Caco-2 (cell line): Measurements from ENCODE around the gene THOC2. TPM values are rescaled to one million over a fixed set of nuclear protein-coding genes. Genes with fewer than 3 reads are reported as not detected.
"Not testable (repeated sequence)": the region's sequence is repeated elsewhere in the genome, so short reads cannot be mapped to it uniquely, and the experiment has no call there.

ENCODE experiments used
- BruUV-seq: library from RNA; stranded (reverse); fragments of 400-500 nt; replicated peaks from 2 replicates; lab custom pipeline; 2021; lab: Mats Ljungman, UMichigan
- CTCF ChIA-PET: fragments of 300-600 bp; sonication (Branson Sonifier 250); formaldehyde crosslinking; loops from one replicate; lab custom pipeline; 2022; ENCODE audit warnings: antibody characterized with exemption; lab: Charles Lee
- POLR2A ChIA-PET: fragments of 300-600 bp; sonication (Branson Sonifier 250); formaldehyde crosslinking; loops from one replicate; lab custom pipeline; 2022; ENCODE audit warnings: antibody characterized with exemption; lab: Charles Lee
- DNase-seq, 2 experiments: peaks; one replicate each; pipeline versions ENCODE4 v3.0.0 to v3.0.0-alpha.2; 2020 to 2022
- H3K27me3 ChIP-seq: replicated peaks from 2 replicates; pipeline ENCODE4 v1.6.0; 2011; ENCODE audit warnings: low read length; ENCODE audit not compliant: control insufficient read depth, insufficient read depth
- H3K36me3 ChIP-seq: 2 replicates; pipeline ENCODE4 v1.5.1; 2011; ENCODE audit warnings: low read length; ENCODE audit not compliant: control insufficient read depth, insufficient read depth
- H3K4me1 ChIP-seq: fragments of 250-450 bp; sonication (Bioruptor Pico); 2 replicates; pipeline ENCODE4 v1.5.1; 2020; ENCODE audit warnings: mild to moderate bottlenecking
- H3K4me3 ChIP-seq: 2 replicates; pipeline ENCODE4 v1.5.1; 2011; ENCODE audit warnings: low read depth, mild to moderate bottlenecking, control low read depth, low read length
- H3K9me3 ChIP-seq: fragments of 250-450 bp; sonication (Bioruptor Pico); 2 replicates; pipeline ENCODE4 v1.5.1; 2020; ENCODE audit warnings: mild to moderate bottlenecking, moderate library complexity
- H3K27ac Mint-ChIP-seq: one replicate; pipeline ENCODE4 v1.8.0; 2022; ENCODE audit warnings: mixed read lengths; ENCODE audit not compliant: unreplicated experiment
- H3K27me3 Mint-ChIP-seq: one replicate; pipeline ENCODE4 v1.8.0; 2022; ENCODE audit warnings: mixed read lengths; ENCODE audit not compliant: insufficient read depth, unreplicated experiment
- H3K36me3 Mint-ChIP-seq: one replicate; pipeline ENCODE4 v1.8.0; 2022; ENCODE audit warnings: mild to moderate bottlenecking, mixed read lengths; ENCODE audit not compliant: insufficient read depth, unreplicated experiment
- H3K4me1 Mint-ChIP-seq: one replicate; pipeline ENCODE4 v1.8.0; 2022; ENCODE audit warnings: low read depth, mixed read lengths; ENCODE audit not compliant: unreplicated experiment
- H3K4me3 Mint-ChIP-seq: one replicate; pipeline ENCODE4 v1.8.0; 2022; ENCODE audit warnings: mild to moderate bottlenecking, moderate library complexity, mixed read lengths; ENCODE audit not compliant: unreplicated experiment
- H3K9me3 Mint-ChIP-seq: one replicate; pipeline ENCODE4 v1.8.0; 2022; ENCODE audit warnings: mixed read lengths; ENCODE audit not compliant: unreplicated experiment
- intact Hi-C: fragments of 100-400 bp; cut with micrococcal nuclease; formaldehyde crosslinking; loops from one replicate; pipeline ENCODE4 v1.10.0; 2022; ENCODE audit not compliant: unreplicated experiment
- total RNA-seq: library from RNA; stranded (reverse); gene quantifications from 2 replicates; pipeline ENCODE4 v1.2.3, GENCODE V29; 2022
- TF ChIP-seq, protein P1 (sequence below), 2 experiments: fragments of 200-600 bp in 1 of 2; IDR thresholded peaks; 1 replicate in 1 of 2; 2 replicates in 1 of 2; pipeline versions ENCODE4 v1.5.1 to v1.8.0; 2011 to 2022; ENCODE audit warnings: antibody characterized with exemption in 1 of 2, control low read depth in 1 of 2, inconsistent platforms in 1 of 2, low read depth in 1 of 2, low read length in 1 of 2, mild to moderate bottlenecking in 1 of 2, moderate library complexity in 1 of 2; ENCODE audit not compliant: insufficient read depth in 1 of 2, severe bottlenecking in 1 of 2, unreplicated experiment in 1 of 2

Gene THOC2
- total RNA-seq, 1 experiment from 2014 or later: 85.4 TPM

DNA sequence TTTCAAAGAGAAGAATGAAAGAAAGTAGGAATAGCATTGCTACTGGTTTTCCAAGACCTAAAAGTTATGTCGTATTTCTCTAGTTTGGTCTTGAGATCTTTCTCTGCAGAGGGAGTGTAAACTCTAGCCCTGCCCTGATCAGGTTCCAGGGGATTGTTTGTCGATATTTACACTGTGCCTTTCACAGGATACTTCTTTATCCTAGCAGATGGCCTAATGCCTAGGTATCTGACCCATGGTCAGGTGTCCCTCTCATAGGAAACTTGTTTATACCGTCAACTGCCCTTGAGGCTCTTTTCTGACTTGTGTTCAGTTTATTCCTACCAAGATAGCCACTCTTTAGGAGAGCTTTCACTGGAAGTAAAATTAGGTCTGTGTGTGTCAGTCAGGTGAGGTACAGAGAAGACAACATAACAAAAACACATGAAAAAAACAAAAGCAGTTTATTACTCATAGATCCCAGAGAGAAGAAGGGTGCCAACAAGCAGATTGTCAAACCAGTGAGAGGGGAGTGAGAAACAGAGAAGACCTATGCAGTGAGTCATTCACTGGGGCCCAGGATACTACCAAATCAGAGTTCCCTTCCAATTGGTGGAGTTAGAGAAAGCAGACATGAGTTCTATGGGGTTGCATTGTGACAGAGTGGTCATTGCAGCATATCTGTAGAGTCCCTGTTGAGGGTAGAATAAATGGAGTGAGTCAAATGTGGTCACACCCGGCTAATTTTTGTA lies 40.6 kb upstream of the THOC2 start:
- no peaks in the 10 kb centered on the region for H3K36me3 ChIP-seq
- H3K27me3 Mint-ChIP-seq: no peaks in the 10 kb centered on the region
- peaks cover 18% of the 10 kb centered on the region for H3K4me1 Mint-ChIP-seq
- no peaks in the 10 kb centered on the region for H3K9me3 ChIP-seq
- POLR2A ChIA-PET: no interaction called here
- BruUV-seq: no TSS peak
- H3K27ac Mint-ChIP-seq: no peak overlapping the region
- intact Hi-C loops: no loop called here
- H3K4me1 ChIP-seq: peaks cover 17% of the 10 kb centered on the region
- TF ChIP-seq, protein P1, sequence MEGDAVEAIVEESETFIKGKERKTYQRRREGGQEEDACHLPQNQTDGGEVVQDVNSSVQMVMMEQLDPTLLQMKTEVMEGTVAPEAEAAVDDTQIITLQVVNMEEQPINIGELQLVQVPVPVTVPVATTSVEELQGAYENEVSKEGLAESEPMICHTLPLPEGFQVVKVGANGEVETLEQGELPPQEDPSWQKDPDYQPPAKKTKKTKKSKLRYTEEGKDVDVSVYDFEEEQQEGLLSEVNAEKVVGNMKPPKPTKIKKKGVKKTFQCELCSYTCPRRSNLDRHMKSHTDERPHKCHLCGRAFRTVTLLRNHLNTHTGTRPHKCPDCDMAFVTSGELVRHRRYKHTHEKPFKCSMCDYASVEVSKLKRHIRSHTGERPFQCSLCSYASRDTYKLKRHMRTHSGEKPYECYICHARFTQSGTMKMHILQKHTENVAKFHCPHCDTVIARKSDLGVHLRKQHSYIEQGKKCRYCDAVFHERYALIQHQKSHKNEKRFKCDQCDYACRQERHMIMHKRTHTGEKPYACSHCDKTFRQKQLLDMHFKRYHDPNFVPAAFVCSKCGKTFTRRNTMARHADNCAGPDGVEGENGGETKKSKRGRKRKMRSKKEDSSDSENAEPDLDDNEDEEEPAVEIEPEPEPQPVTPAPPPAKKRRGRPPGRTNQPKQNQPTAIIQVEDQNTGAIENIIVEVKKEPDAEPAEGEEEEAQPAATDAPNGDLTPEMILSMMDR (IDR thresholded peaks at IDR 0.05; ENCODE audit: insufficient read depth in 1 of 2, low read depth in 1 of 2, low read length in 1 of 2, severe bottlenecking in 1 of 2, unreplicated experiment in 1 of 2): no peak
- no peak for DNase-seq
- CTCF ChIA-PET: no interaction called here
- H3K4me3 ChIP-seq: no peak overlapping the region
- H3K4me3 Mint-ChIP-seq: no peak overlapping the region
- H3K9me3 Mint-ChIP-seq: no peaks in the 10 kb centered on the region
- peaks cover 6% of the 10 kb centered on the region for H3K36me3 Mint-ChIP-seq
- no peaks in the 10 kb centered on the region for H3K27me3 ChIP-seq

DNA sequence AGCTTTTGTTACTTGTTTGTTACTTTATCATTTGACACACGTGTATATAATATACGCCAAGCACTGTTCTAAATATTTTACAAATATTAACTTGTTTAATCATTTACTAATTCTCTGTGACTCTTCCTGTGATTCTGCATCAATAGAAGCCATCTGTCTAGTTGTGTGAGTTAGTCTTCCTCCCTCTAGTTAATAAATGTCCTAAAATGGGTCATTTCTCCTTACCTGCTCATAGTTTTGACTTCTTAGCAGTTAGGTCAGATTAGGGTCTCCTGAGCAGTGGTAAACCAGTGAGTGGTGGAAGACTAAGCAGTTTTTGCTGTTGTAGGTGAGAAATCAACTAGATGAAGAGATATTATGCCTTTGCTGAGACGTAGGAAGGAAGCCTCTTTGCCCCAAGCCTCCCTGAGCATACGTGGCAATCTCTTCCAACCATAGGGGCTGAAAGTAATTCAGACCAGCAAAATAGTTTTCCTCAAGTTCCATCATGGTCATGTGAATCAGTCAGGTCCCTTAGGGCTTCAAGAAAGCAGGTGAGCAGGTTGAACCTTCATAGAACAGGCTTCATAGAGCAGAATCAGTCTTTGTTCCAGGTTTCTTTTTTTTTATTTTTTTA lies 38.7 kb upstream of the THOC2 start:
- Mint-ChIP-seq H3K36me3 (no peaks in the 10 kb centered on the region), H3K27ac (peak overlapping the region; percentile 81), H3K4me1 (peaks cover 18% of the 10 kb centered on the region), H3K27me3 (no peaks in the 10 kb centered on the region), H3K4me3 (no peak overlapping the region), H3K9me3 (no peaks in the 10 kb centered on the region)
- POLR2A ChIA-PET: no interaction called here
- no peak for DNase-seq
- Histone ChIP-seq H3K4me3 (no peak overlapping the region), H3K9me3 (no peaks in the 10 kb centered on the region), H3K4me1 (peaks cover 9% of the 10 kb centered on the region), H3K36me3 (no peaks in the 10 kb centered on the region), H3K27me3 (no peaks in the 10 kb centered on the region)
- BruUV-seq: TSS peak; percentile 96
- TF ChIP-seq, protein P1 (IDR thresholded peaks at IDR 0.05; ENCODE audit: insufficient read depth in 1 of 2, low read depth in 1 of 2, low read length in 1 of 2, severe bottlenecking in 1 of 2, unreplicated experiment in 1 of 2): no peak
- intact Hi-C loops: no loop called here
- CTCF ChIA-PET: no interaction called here

DNA sequence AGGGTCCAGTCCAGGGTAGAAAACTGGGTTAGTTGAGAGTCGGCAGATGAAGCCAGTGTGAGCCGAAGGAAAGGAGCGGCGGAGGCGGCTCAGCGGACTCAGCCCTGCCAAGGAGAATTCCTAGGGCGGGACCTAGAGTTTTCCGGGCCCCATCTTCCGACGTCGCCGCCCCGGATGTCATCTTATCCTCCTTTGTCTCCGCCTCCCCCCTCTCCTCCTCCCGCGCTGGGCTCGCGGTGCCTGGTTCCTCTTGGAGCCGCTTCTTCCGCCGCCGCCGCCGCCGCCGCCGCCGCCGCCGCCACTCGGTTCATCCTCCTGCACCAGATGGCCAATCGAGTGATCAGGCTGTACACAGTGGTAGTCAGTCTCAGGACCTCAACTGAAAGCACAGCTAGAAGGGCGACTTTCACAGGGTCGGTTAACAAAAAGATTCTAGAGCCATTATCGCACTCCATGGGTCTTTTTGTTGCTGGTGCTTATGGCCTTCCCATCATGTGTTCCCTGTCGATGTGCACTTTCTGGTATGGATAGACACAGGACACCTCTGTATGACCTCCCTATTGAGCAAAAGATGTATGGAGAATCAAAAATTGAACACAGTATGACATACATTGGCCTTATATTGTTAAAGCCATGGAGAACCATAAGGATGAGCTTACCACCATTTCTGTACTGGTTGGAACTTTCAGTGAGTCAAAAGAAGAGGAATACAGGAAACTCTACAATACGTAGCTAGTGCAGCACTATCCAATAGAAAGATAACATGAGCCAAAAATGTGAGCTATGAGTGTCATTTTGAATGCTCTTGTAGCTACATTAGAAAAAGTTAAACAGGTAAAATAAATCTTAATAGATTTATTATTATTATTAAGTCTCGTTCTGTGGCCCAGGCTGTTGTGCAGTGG lies 32.4 kb upstream of the THOC2 start:
- BruUV-seq: TSS peak; percentile 99
- ChIA-PET CTCF (no interaction called here), POLR2A (interaction anchor here (1.0 kb wide), 1 partner anchor 13 kb away, joined by 3 read pairs; no protein-coding TSS in a partner anchor)
- Mint-ChIP-seq H3K9me3 (no peaks in the 10 kb centered on the region), H3K27me3 (no peaks in the 10 kb centered on the region), H3K4me1 (peaks cover 4% of the 10 kb centered on the region), H3K4me3 (peak overlapping the region; percentile 74), H3K36me3 (no peaks in the 10 kb centered on the region), H3K27ac (peak overlapping the region; percentile 71)
- Histone ChIP-seq H3K4me3 (peak overlapping the region; percentile 40), H3K9me3 (no peaks in the 10 kb centered on the region), H3K4me1 (0 out of 2 replicates have a peak, but pooled peaks cover 4% of the 10 kb centered on the region), H3K36me3 (no peaks in the 10 kb centered on the region), H3K27me3 (no peaks in the 10 kb centered on the region)
- intact Hi-C loops: loop anchor here (1.0 to 2.0 kb wide), 2 partner anchors 15 to 32 kb away; partner anchors contain the start of gene THOC2
- TF ChIP-seq, protein P1 (IDR thresholded peaks at IDR 0.05; ENCODE audit: insufficient read depth in 1 of 2, low read depth in 1 of 2, low read length in 1 of 2, severe bottlenecking in 1 of 2, unreplicated experiment in 1 of 2): no peak
- peak; percentile 85 to 90 for DNase-seq

DNA sequence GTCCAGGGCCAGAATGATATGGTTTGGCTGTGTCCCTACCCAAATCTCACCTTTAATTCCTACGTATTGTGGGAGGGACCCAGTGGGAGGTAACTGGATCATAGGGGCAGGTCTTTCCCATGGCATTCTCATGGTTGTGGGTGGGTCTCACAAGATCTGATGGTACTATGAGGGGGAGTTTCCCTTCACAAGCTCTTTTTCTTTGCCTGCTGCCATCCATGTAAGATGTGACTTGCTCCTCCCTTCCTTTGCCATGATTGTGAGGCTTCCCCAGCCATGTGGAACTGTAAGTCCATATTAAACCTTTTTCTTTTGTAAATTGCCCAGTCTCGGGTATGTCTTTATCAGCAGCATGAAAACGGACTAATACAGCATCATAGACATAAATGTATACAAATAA lies 27.0 kb upstream of the THOC2 start:
- POLR2A ChIA-PET, BruUV-seq, H3K36me3 Mint-ChIP-seq: not testable (repeated sequence)

More for the DNA sequence above, 27.0 kb upstream of the THOC2 start:
- H3K4me3 ChIP-seq, CTCF ChIA-PET, H3K36me3 ChIP-seq, H3K27ac Mint-ChIP-seq, H3K27me3 Mint-ChIP-seq, H3K4me1 Mint-ChIP-seq, H3K27me3 ChIP-seq, DNase-seq, intact Hi-C loops, H3K9me3 ChIP-seq, H3K9me3 Mint-ChIP-seq, H3K4me1 ChIP-seq, H3K4me3 Mint-ChIP-seq: not testable (repeated sequence)
